MCF 10A (cell line): ENCODE measurements around the gene RIPOR2. TPM values are rescaled to one million over a fixed set of nuclear protein-coding genes. Genes with fewer than 3 reads are reported as not detected.

Source experiments
- BruUV-seq: library from RNA; stranded (reverse); fragments of 400-500 nt; replicated peaks from 2 replicates; lab custom pipeline; 2021; lab: Mats Ljungman, UMichigan
- CTCF ChIA-PET: fragments of 300-600 bp; sonication (Branson Sonifier 250); formaldehyde crosslinking; extraction: SDS; loops from one replicate; lab custom pipeline; 2021; ENCODE audit warnings: antibody characterized with exemption, inconsistent platforms; lab: Yijun Ruan, JAX
- POLR2A ChIA-PET: fragments of 300-600, 350-650 bp; sonication (Branson Sonifier 250); formaldehyde crosslinking; extraction: SDS; loops from one replicate; lab custom pipeline; 2020; ENCODE audit warnings: antibody characterized with exemption, inconsistent platforms; lab: Yijun Ruan, JAX
- DNase-seq: peaks from one replicate; pipeline ENCODE4 v3.0.0-alpha.2; 2018; ENCODE audit not compliant: unreplicated experiment
- H3K27ac Mint-ChIP-seq: one replicate; pipeline ENCODE4 v1.8.0; 2022; ENCODE audit warnings: mild to moderate bottlenecking, low read depth, mixed read lengths; ENCODE audit not compliant: unreplicated experiment
- H3K27me3 Mint-ChIP-seq: one replicate; pipeline ENCODE4 v1.8.0; 2022; ENCODE audit warnings: mixed read lengths; ENCODE audit not compliant: insufficient read depth, unreplicated experiment
- H3K36me3 Mint-ChIP-seq: one replicate; pipeline ENCODE4 v1.8.0; 2022; ENCODE audit warnings: mild to moderate bottlenecking, moderate library complexity, mixed read lengths; ENCODE audit not compliant: insufficient read depth, unreplicated experiment
- H3K4me1 Mint-ChIP-seq: one replicate; pipeline ENCODE4 v1.8.0; 2022; ENCODE audit warnings: mixed read lengths; ENCODE audit not compliant: insufficient read depth, unreplicated experiment
- H3K4me3 Mint-ChIP-seq: one replicate; pipeline ENCODE4 v1.8.0; 2022; ENCODE audit warnings: mild to moderate bottlenecking, moderate library complexity, mixed read lengths; ENCODE audit not compliant: unreplicated experiment
- H3K9me3 Mint-ChIP-seq: one replicate; pipeline ENCODE4 v1.8.0; 2022; ENCODE audit warnings: mixed read lengths; ENCODE audit not compliant: unreplicated experiment
- intact Hi-C: fragments of 100-400 bp; cut with micrococcal nuclease; formaldehyde crosslinking; loops from 2 replicates; pipeline ENCODE4 v1.14.1; 2022
- total RNA-seq: library from RNA; stranded (reverse); gene quantifications from 2 replicates; pipeline ENCODE4 v1.2.3, GENCODE V29; 2022
- TF ChIP-seq, protein P1 (sequence below): fragments of 200-600 bp; IDR thresholded peaks from one replicate; pipeline ENCODE4 v1.8.0; 2022; ENCODE audit warnings: antibody characterized with exemption, mild to moderate bottlenecking; ENCODE audit not compliant: unreplicated experiment

RIPOR2 gene
- total RNA-seq, 1 experiment from 2014 or later, result 4.9 TPM

DNA sequence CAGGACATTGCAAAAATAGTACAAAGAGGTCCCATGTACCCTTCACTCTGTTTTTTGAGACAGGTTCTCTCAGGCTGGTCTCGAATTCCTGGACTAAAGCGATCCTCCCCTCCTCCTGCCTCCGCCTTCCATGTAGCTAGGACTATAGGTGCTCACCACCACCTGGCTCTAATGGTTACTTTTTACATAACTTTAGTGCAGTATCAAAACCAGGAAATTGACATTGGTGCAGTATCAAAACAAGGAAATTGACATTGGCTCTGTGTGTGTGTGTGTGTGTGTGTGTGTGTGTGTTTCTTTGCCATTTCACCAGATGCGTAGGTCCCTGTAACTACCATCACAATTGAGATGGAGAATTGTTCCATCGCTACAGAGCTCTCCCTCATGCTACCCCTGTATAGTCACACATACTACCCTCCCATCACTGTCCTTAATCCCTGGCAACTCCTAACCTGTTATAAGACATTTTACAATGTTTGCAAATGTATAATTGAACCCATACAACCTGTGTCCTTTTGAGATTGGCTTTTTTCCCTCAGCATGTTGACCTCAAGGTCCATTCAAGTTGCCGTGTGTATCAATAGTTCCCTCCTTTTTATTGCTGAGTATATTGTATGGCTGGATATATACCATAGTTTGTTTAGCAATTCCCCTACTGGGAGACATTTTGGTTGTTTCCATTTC, 28.3 kb upstream of the RIPOR2 start:
- no peaks in the 10 kb centered on the region for H3K27me3 Mint-ChIP-seq
- CTCF ChIA-PET, result no interaction called here
- H3K4me1 Mint-ChIP-seq, result peaks cover 5% of the 10 kb centered on the region
- BruUV-seq, result no TSS peak
- intact Hi-C loops, result no loop called here
- H3K36me3 Mint-ChIP-seq, result peaks cover 2% of the 10 kb centered on the region
- DNase-seq, result no peak
- no peaks in the 10 kb centered on the region for H3K9me3 Mint-ChIP-seq
- POLR2A ChIA-PET, result interaction anchor here (0.7 kb wide), 1 partner anchor 53 kb away, joined by 3 read pairs; no protein-coding TSS in a partner anchor
- no peak overlapping the region for H3K27ac Mint-ChIP-seq
- no peak overlapping the region for H3K4me3 Mint-ChIP-seq
- TF ChIP-seq, protein P1, sequence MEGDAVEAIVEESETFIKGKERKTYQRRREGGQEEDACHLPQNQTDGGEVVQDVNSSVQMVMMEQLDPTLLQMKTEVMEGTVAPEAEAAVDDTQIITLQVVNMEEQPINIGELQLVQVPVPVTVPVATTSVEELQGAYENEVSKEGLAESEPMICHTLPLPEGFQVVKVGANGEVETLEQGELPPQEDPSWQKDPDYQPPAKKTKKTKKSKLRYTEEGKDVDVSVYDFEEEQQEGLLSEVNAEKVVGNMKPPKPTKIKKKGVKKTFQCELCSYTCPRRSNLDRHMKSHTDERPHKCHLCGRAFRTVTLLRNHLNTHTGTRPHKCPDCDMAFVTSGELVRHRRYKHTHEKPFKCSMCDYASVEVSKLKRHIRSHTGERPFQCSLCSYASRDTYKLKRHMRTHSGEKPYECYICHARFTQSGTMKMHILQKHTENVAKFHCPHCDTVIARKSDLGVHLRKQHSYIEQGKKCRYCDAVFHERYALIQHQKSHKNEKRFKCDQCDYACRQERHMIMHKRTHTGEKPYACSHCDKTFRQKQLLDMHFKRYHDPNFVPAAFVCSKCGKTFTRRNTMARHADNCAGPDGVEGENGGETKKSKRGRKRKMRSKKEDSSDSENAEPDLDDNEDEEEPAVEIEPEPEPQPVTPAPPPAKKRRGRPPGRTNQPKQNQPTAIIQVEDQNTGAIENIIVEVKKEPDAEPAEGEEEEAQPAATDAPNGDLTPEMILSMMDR, result no peak

GRCh38 chr6:24963339-24963738, 27.6 kb upstream of the RIPOR2 start:
- Mint-ChIP-seq H3K36me3 (peaks cover 6% of the 10 kb centered on the region), H3K4me1 (peaks cover 5% of the 10 kb centered on the region), H3K27me3 (no peaks in the 10 kb centered on the region), H3K27ac (no peak overlapping the region), H3K9me3 (no peaks in the 10 kb centered on the region), H3K4me3 (no peak overlapping the region)
- intact Hi-C loops, result no loop called here
- no TSS peak for BruUV-seq
- no peak for DNase-seq
- TF ChIP-seq, protein P1, result no peak
- ChIA-PET POLR2A (interaction anchor here (0.5 to 0.7 kb wide), 2 partner anchors 42 to 52 kb away, joined by 3 to 4 read pairs; no protein-coding TSS in a partner anchor), CTCF (no interaction called here)

DNA sequence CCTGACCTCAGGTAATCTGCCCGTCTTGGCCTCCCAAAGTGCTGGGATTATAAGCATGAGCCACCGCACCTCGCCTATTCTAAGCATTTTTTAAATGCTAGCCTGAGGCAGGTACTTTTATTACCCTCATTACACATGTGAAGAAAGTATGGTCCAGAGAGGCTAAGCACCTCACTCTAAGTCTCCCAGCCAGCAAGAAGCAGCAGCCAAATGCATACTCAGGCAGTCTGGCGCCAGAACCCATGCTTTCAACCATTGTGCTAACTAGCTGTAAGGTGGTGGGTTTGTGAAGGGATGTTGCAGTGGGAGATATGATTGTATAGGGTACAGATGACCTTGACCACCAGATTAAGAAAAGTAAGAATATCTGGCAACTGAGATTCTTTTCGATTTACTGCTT, 26.1 kb upstream of the RIPOR2 start:
- Mint-ChIP-seq H3K36me3 (peaks cover 6% of the 10 kb centered on the region), H3K9me3 (no peaks in the 10 kb centered on the region), H3K4me3 (no peak overlapping the region), H3K4me1 (peaks cover 5% of the 10 kb centered on the region), H3K27ac (no peak overlapping the region), H3K27me3 (no peaks in the 10 kb centered on the region)
- BruUV-seq, result no TSS peak
- ChIA-PET CTCF (no interaction called here), POLR2A (no interaction called here)
- intact Hi-C loops, result no loop called here
- TF ChIP-seq, protein P1, result no peak
- no peak for DNase-seq

DNA sequence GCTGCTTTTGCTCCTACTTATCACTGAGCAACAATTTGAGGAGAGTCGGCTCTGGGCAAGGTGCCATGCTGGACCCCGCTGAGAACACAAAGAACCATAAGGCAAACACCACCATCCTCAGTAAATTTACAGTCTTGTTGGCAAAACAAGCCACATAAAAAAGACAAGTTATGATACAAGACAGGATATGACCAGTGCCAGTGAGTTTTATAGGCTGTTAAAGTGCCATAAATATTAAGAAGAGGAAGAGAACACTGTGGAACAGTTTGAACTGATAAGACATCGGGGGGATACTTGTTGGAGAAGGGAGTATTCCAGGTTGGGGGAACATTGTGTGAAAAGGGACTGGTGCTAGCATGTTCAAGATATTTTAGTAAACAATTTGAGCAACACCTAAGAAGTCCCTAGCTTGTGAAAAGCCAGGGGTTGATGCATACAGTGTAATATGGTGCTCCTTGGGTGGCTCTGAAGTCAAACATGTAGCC, 25.3 kb upstream of the RIPOR2 start:
- Mint-ChIP-seq H3K9me3 (no peaks in the 10 kb centered on the region), H3K27me3 (no peaks in the 10 kb centered on the region), H3K4me1 (peaks cover 5% of the 10 kb centered on the region), H3K27ac (no peak overlapping the region), H3K4me3 (no peak overlapping the region), H3K36me3 (peaks cover 6% of the 10 kb centered on the region)
- TF ChIP-seq, protein P1, result no peak
- ChIA-PET POLR2A (no interaction called here), CTCF (interaction anchor here (0.7 kb wide), 1 partner anchor 89 kb away, joined by 3 read pairs; no protein-coding TSS in a partner anchor)
- BruUV-seq, result no TSS peak
- DNase-seq, result no peak
- intact Hi-C loops, result no loop called here
